Activated naive CD4-positive, alpha-beta T cell treated with Interleukin-2 at 50 U/mL for 16 hours (primary cell): ENCODE measurements around the gene JSRP1.
"Not testable (repeated sequence)": the region's sequence is repeated elsewhere in the genome, so short reads cannot be mapped to it uniquely, and the experiment has no call there.

ENCODE experiments used
- DNase-seq: peaks from one replicate; pipeline ENCODE4 v3.0.0-alpha.2; 2020

JSRP1 gene

DNA sequence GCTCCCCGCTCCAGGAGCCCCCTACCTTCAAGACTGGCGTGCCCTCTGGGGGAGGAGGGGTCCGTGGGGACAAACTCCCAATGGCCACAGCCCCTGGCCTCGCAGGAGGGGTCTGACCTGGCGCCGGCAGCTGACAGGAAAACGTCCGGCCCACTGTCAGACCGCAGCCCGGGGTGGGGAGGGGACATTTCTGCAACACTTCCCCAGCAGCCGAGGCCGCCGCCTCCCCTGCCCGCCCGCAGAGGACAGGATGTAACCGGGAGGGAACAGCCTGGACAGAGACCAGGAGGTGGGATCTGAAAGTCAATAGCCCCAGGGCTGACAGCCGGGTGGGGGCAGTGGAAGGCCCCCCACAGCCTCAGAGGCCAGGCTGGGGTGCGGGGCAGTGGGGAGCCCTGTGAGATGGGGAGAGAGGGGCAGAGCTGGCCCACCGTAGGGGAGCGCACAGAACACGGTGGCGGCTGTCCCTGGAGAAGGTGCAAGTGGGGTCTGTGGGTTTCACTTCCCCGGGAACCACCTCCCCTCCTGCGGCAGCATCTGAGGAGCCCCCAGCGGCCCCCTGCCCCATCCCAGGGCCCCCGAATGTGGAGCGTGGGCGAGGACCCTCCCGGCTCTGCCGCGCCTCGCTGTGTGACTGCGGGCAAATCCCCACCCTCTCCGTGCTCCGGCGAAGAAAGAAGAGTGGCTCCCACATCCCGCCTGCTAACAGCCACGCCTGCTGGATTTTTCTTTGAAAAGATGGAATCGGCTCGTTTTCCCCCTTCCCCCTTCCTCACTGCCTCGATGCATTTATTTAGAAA lies 26.0 kb upstream of the JSRP1 start, which contains the start of gene PEAK3:
TSS of gene PEAK3 (minus strand) at position 114 of the 800 bp plus-strand sequence. CDS start 1,244 bp downstream, outside the sequence.
- peak; percentile 31 for DNase-seq

DNA sequence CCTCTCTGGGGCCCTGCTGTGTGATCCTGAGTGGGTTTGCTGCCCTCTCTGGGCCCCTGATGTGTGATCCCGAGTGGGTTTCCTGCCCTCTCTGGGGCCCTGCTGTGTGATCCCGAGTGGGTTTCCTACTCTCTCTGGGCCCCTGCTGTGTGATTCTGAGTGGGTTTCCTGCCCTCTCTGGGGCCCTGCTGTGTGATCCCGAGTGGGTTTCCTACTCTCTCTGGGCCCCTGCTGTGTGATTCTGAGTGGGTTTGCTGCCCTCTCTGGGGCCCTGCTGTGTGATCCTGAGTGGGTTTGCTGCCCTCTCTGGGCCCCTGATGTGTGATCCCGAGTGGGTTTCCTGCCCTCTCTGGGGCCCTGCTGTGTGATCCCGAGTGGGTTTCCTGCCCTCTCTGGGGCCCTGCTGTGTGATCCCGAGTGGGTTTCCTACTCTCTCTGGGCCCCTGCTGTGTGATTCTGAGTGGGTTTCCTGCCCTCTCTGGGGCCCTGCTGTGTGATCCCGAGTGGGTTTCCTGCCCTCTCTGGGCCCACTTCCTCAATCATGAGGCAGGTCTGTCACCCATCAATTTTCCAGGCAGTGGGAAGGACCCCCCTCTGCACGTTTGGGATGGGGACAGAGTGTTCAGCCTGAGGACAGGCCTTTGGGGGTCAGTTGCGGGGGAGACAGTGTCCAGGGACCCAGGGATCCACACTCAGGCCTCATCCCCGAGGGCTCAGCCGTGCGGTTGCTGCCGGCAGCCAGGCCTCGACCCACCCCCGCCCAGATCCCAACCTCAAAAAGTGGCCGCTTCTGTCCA lies 25.2 kb upstream of the JSRP1 start:
- not testable (repeated sequence) for DNase-seq

DNA sequence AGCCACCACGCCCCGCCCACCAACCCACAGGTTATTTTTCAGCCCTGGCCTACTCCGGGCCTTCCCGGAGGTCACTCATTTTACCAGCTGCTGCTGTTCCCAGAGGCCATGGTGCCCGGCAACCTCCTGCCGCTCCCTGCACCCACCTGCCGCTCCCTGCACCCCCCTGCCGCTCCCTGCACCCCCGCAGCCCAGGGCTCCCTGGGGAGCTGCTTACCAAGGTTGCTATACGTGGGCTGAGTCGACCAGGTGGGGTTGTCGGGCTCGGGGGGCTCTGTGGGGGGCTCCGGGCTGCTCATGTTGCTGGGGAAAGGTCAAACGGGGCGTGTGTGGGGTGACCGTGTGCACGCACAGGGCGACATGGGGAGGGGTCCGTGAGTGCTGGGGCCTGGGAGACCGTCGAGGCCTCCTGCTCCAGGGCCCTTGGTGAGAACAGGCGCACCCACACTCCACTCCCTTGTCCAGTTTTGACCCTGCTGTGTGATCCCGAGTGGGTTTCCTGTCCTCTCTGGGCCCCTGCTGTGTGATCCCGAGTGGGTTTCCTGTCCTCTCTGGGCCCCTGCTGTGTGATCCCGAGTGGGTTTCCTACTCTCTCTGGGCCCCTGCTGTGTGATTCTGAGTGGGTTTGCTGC lies 24.5 kb upstream of the JSRP1 start:
- no peak for DNase-seq

DNA sequence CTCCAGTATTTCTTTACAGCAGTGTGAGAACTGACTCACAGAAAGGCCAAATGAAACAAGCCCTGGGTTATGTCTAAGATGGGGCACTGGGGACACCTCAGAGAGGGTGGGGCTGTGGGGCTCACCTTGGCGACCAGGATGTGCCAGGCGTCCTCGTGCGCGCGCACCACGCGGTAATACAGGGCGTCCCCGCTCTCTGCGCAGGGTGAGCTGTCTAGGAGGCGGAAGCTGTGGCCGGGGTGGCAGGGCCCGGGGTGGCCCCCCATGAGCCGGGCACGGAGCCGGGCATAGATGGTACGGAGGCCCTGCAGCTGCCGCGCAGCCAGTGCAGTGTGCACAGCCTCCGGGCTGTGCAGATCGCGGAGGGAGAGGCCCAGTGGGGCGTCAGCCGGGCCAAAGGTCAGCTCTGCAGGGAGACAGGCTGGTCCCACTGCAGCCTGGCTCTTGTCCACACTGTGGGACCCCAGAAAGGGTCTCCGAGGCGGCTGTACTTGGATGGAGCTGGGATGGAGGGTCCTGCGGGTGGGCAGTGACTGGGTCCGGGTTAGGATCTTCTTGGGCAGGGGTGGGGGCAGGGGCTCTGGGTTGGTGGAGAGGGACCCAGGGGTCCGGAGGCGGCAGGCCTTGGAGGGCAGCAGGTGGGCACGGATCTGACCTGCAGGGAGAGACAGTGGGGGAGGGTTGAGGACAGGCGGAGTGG lies 22.4 kb upstream of the JSRP1 start:
- DNase-seq: no peak

DNA sequence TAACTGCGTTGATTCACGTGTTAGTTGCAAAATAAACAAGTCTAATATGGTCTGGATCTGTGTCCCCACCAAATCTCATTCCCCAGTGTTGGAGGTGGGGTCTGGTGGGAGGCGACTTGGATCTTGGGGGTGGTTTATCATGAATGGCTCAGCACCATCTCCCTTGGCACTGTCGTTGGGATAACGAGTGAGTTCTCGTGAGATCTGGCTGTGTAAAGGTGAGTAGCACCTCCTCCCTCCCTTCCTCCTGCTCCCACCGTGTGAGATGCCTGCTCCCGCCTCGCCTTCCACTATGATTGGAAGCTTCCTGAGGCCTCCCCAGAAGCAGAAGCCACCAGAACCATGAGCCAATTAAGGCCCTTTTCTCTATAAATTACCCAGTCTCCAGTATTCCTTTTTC lies 20.9 kb upstream of the JSRP1 start:
- DNase-seq: no peak

DNA sequence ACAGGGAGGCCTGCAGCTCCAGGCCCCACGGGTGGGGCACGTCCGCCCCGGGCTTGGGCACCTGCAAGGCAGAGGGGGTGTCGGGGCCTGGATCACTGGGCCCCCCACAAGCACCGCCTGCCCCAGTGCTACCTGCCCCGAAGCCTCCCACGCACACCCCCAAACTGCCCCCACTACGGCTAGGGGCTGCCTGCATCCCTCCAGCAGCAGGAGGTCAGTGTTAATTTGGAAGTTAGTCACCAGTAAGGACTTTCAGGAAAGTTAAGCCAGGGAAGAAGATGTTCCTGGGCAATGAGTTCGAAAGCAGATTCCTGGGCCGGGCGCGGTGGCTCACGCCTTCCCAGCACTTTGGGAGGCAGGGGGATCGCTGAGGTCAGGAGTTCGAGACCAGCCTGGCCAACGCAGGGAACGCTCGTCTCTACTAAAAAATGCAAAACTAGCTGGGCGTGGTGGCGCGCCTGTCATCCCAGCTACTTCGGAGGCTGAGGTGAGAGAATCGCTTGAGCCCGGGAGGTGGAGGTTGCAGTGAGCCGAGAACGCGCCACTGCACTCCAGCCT lies 20.3 kb upstream of the JSRP1 start:
- DNase-seq: no peak

DNA sequence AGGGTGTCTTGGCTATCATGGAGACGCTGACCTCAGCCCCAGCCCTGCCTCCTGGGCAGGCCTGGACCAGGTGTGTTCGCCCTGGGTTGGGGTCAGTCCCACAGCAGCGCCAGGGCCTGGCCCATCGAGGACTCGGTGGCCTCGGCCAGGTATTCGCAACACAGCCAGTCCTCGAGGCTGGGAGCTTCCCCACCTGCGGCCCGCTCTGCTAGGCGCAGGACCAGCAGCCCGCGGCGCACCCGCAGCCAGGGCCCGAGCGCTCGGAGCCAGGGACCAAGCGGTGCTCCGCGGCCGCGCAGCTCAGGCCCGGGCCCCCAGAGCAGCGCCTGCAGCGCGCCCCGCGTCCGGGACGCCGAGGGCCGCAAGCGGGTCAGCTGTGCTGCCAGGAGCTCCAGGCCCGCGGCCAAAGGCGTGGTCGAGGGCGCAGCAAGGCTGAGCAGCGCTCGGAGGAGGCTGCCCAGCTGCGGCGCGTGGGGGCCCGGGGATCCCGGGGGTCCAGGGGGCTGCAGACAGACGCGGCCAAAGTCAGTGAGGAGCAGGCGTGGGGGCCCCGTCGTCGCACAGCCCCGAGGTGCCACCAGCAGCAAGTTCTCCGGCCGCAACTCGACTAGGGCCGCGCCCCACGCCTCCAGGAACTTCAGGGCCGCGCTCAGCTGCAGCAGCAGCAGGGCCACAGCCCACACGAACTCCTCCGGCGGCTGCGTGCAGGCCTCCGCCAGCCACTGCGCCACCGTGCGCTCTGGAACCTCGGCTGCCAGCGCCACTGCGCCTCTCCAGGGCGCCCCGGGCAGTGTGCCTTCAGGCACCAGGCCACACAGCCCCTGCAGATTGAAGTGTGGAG lies 19.6 kb upstream of the JSRP1 start:
- DNase-seq: no peak

DNA sequence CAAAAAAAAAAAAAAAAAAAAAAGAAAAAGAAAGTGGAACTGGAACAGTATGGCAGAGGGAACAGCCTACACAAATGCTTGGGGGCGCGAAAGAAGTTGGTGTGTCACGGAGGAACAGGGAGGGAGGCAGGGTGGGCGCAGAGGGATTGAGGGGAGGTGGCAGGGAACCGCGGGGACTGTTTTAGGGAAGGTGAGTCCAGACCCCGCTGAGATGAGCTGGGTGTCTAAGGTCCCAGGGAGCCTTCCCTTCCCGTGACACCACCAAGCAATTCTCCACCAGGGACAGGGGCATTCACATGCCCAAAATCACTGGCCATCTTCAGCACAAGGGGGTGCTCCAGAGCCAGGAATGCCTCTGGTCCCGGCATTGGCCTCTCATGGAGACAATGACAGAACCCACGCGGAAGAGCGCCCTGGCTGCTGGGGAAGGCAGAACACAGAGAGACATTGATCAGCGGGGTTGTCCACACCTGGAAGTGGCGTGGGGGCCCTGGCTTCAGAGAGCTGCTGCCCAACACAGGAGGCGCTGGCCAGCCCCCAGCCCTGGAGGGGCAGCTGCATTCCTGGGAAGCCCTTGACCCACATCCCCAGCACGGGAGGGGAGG lies 18.8 kb upstream of the JSRP1 start:
- DNase-seq: no peak

DNA sequence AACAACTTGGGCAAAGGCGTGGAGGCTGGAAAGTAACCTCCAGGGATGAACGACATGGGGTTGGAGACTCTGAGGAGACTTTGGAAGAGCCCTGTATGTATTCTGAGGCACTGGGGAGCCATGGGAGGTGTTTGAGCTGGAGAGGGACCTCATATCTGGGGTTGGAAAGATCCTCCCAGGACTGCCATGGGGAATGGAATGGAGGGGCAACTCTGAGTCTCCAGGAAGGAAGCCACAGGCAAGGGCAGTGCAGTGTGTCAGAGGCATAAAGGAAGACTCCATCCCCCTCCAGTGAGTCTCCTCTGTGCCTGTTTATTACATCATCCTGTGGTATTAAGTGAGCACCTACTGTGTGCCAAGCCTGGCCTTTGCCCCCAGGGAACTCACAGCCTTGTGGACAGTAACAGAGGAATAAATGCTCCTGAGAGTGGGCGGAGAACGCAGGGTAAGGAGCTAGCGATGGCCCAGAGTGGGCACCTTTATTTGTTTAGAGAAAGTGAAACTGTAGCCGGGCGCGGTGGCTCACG lies 18.0 kb upstream of the JSRP1 start:
- no peak for DNase-seq

DNA sequence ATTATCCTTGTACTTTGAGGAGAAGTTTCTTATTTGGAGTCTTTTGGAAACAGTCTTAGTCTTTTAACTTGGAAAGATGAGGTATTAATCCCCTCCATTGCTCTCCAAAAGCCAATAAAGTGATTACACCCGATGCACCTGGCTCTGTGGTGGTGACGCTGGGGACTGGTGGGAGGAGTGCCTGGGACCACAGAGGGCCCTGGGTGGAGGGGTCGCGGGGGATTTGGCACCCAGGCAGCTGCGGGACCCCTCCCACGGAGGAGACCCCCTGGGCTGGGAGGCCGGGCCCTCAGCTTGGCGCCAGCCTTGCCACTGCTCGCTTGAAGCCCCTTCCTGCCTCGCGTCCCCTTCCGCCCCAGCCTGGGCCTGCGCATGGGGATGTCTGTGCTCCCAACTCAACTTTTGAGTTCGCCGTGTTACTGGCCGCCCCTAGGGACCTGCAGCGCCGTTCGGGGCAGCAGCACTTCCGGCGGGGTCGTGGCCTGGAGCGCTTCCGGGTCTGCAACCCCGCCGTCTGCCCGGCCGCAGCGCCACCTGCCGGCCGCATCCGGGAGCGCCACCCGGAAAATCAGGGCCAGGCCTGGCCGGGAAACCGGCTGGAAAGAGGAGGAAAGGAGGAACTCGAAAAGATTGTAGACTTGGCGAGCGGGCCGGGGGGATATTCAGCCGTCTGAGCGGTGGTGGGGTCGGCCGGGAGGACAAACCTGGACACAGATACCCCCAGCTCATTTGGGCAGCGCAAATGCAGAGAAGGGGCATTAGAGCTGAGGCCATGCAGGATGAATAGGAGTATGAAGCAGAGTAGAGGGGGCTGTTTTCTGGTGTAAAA lies 17.4 kb upstream of the JSRP1 start:
- DNase-seq: peak; percentile 78

DNA sequence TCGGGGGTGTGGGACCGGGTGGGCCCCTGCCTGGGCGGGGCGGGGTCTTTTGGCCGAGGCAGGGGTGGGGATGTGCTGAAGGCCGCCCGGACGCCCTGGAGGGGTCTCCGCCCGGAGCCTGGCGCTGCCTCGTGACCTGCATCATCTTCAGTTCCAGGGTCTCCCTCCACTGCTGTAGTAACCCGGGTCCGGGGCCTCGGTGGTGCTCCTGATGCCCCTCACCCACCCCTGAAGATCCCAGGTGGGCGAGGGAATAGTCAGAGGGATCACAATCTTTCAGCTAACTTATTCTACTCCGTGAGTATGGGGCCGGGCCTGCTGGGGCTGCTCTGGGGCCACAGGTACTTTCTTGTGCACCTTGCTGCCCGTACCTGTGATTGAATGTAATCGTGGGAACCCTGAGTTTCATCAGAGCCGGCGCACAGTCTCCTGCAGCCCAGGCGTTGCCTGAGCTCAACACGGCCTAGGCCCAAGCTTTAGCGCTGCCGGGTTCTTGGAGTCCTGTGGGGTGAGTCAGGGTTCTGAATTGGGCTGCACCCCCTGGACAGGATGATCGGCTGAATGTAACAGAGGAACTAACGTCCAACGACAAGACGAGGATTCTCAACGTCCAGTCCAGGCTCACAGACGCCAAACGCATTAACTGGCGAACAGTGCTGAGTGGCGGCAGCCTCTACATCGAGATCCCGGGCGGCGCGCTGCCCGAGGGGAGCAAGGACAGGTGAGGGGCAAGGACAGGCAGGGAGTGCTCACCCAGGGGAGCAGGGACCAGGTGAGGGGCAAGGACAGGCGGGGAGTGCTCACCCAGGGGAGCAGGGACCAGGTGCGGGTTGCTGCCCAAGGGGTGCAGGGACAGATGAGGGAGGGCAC lies 15.3 kb upstream of the JSRP1 start:
- DNase-seq: peak; percentile 32

DNA sequence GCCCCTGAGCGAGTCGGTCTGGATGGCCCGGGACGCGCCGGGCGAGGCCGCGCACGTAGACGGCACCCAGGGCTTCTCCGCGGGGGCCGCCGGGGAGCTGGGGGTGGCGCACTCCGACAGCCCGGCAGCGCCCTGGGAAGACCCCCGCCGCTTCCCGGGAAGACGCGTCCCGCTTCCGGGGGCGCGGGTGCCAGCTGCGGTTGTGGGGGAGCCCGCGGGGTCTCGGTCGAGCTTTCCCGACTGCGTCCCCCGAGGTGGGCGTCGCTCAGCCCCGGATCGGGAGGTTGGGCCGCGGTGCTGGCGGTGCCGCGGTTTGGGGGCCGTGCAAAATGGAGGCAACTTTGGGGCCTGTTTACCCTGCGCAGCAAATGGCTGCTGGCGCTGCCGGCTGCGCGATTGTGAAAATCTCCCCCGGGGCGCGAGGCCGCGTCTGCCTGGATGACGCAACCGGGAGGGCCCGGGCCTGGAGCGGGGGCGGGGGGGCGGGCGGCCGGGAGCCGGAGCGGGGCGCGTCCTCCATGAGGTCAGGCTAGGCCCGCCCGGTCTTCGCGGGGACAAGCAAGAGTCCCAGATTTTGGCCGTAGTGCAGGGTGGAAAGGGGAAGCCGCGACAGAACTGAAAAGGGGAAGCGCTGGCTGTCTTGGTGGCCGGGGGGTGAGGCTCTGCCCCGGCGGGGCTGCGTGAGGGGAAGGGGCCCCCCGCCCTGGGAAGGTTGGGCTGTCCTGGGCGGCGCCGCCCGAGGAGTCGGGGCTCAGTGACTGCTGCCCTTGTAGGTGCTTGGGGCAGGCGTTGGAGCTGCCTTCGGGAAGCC lies 14.4 kb upstream of the JSRP1 start:
- peak; percentile 80 for DNase-seq

DNA sequence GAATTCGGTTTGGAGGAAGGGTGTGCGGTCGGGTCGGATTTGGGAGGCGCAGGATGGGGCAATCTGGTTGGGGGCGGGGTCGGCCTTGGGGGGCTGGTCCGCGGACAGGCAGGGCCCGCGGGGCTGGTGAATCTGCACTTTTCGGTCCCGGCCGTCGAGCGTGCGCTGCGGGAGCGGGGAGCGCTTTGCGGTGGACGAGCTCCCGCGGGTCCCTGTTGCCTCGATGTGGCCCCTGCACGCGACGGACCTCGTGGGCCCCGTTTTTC lies 13.9 kb upstream of the JSRP1 start:
- peak; percentile 52 for DNase-seq

DNA sequence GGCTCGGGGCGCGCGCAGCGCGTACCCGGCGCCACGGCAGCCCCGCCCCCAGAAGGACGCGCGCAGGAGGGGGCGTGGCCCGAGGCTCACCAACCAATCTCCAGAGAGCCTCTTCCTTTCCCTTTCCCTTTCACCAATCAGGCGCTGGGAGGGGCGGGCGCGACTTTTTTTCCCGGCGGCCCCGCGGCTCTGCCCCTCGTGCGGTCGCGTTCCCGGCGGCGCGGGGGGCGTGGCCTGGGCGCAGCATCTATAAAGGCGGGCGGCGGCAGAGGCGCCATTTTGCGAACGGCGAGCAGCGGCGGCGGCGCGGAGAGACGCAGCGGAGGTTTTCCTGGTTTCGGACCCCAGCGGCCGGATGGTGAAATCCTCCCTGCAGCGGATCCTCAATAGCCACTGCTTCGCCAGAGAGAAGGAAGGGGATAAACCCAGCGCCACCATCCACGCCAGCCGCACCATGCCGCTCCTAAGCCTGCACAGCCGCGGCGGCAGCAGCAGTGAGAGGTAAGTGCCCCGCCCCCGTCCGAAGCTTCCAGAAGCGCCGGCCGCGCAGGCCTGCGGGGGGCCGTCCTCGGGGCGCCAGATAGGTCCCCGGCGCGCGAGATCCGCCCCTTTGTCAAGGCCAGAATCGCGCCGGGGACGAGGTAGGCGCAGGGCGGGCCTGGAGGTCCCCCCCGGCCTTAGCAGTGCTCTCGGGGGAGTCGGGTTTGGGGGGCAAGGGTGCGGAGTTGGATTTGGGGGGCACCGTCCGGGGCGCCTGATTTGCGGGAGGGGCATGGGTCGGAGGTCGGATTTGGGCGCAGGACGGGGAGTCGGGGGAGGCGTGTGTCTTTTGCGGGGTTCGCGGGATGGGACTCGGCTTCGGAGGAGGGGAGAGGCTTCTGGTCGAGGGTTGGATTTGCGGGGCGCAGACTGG lies 13.3 kb upstream of the JSRP1 start:
- DNase-seq: peak; percentile 99

DNA sequence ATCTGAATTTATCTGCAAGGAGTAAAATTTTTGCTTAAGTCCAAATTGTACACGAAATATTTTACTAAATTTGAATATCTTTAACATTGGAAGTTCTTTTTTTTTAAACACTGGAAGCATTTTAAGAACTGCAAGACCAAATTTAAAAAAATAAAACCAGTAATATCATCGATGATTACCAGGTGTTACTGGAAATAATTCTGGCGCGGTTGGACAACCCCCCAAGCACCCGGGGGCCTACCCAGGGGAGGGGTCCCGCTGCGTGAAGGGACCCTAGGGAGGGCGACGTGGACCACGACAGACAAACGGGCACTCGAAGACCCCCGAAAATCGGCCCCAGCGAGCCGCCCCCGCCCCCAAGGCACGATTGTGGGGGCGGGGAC lies 12.6 kb upstream of the JSRP1 start:
- no peak for DNase-seq

DNA sequence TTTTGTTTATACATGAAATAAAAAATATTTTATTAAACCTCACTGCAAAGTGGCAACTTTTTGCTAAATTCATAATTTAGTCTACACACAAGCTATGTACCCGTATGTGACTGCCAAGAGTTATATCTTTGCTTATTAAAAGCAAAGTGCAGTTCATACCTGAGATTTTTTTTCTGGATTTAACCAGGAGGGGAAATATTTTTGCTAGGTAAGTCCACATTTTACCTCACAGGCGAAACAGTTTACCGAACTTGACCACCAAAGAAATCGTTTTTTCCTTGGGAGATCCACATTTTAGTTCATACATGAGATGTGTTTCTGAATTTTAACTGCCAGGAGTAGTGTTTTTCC lies 12.2 kb upstream of the JSRP1 start:
- DNase-seq: no peak

DNA sequence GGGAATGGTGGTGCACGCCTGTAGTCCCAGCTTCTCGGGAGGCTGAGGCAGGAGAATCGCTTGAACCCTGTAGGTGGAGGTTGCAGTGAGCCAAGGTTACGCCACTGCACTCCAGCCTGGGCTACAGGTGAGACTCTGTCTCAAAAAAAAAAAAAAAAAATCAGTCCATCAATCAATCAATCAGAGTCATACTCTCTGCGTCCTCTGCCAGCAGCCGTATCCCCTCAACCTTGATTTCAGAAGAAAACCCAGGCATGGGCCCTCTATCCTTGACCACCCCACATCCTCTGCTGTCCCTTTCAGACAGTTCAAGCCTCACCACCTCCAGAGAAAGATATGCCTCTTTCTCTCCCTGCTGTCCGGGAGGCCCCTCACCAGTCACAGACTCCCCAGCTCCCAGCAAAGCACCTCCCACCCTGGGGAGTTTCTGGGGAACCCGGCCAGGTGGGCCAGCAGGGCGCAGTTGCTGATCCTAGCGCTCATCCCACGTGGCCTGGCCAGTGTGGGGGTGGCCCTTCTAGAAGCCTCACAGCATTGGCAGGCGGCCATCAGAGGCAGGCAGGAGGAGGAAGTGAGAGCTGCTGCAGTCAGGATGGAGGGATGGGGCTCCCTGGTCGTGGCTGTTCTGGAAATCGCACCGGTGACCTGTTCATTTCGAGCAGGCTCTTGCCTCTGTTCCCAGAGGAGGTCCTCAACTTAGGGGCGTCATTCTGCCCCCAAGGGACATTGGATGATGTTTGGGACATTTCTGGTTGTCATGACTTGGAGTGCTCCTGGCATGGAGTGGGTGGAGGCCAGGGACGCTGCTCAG lies 10.2 kb upstream of the JSRP1 start:
- DNase-seq: no peak
